Fibroblast of lung (primary cell): Measurements from ENCODE around the gene SHISA4. TPM values are rescaled to one million over a fixed set of nuclear protein-coding genes. Genes with fewer than 3 reads are reported as not detected.

Experiments
- DNase-seq, 2 donors: peaks; one replicate each; pipeline versions ENCODE4 v3.0.0 to v3.0.0-alpha.2; 2010; ENCODE audit warnings: low read depth in 2 of 2
- H2AFZ ChIP-seq: 2 replicates; pipeline ENCODE4 v1.5.1; 2012; ENCODE audit warnings: low read length, control low read depth, inconsistent platforms
- H3K27ac ChIP-seq: 2 replicates; pipeline ENCODE4 v1.5.1; 2011; ENCODE audit warnings: low read length, control low read depth; ENCODE audit not compliant: insufficient read depth
- H3K27me3 ChIP-seq: 2 replicates; pipeline ENCODE4 v1.5.1; 2011; ENCODE audit warnings: mild to moderate bottlenecking, low read length; ENCODE audit not compliant: control insufficient read depth, insufficient read depth
- H3K36me3 ChIP-seq: 2 replicates; pipeline ENCODE4 v1.5.1; 2011; ENCODE audit warnings: low read length; ENCODE audit not compliant: control insufficient read depth, insufficient read depth
- H3K4me1 ChIP-seq: 2 replicates; pipeline ENCODE4 v1.5.1; 2011; ENCODE audit warnings: low read length; ENCODE audit not compliant: control insufficient read depth, insufficient read depth; ENCODE audit errors: extremely low read depth
- H3K4me2 ChIP-seq: 2 replicates; pipeline ENCODE4 v1.5.1; 2011; ENCODE audit warnings: low read length, control low read depth; ENCODE audit not compliant: insufficient read depth; ENCODE audit errors: extremely low read depth
- H3K4me3 ChIP-seq, 4 experiments: fragments of 200-600 bp in 1 of 4; sonication (generic) in 1 of 4; replicated peaks in 1 of 4; 2 replicates each; pipeline ENCODE4 v1.5.1; 2011 to 2016; ENCODE audit warnings: low read length in 4 of 4, low read depth in 3 of 4, mild to moderate bottlenecking in 3 of 4, control low read depth in 2 of 4, inconsistent platforms in 1 of 4, mixed read lengths in 1 of 4; ENCODE audit not compliant: insufficient read depth in 1 of 4; ENCODE audit errors: control extremely low read depth in 1 of 4
- H3K79me2 ChIP-seq: 2 replicates; pipeline ENCODE4 v1.5.1; 2012; ENCODE audit warnings: mild to moderate bottlenecking, low read length, inconsistent platforms; ENCODE audit not compliant: control insufficient read depth, insufficient read depth
- H3K9ac ChIP-seq: 2 replicates; pipeline ENCODE4 v1.5.1; 2011; ENCODE audit warnings: mild to moderate bottlenecking, low read length, control low read depth; ENCODE audit not compliant: insufficient read depth
- H3K9me3 ChIP-seq: 2 replicates; pipeline ENCODE4 v1.5.1; 2012; ENCODE audit warnings: low read depth, low read length; ENCODE audit not compliant: control insufficient read depth, insufficient read depth
- H4K20me1 ChIP-seq: 2 replicates; pipeline ENCODE4 v1.5.1; 2011; ENCODE audit warnings: low read length; ENCODE audit not compliant: control insufficient read depth, insufficient read depth; ENCODE audit errors: extremely low read depth
- CTCF ChIP-seq, 2 donors: IDR thresholded peaks in 1 of 2; conservative IDR thresholded peaks in 1 of 2; 1 replicate in 1 of 2; 2 replicates in 1 of 2; pipeline ENCODE4 v1.5.1; 2011 to 2012; ENCODE audit warnings: low read length in 2 of 2, control low read depth in 1 of 2, inconsistent platforms in 1 of 2, low read depth in 1 of 2, mild to moderate bottlenecking in 1 of 2
- EZH2 ChIP-seq: IDR thresholded peaks from 2 replicates; pipeline ENCODE4 v1.5.1; 2012; ENCODE audit warnings: low read length, control low read depth, mild to moderate bottlenecking; ENCODE audit errors: missing control alignments
- polyA plus RNA-seq, 2 donors: library from polyadenylated mRNA; depleted of rRNA in 1 of 2; stranded (reverse) in 1 of 2; unstranded in 1 of 2; fragments of >200 nt; gene quantifications; 2 replicates each; pipeline ENCODE4 v1.2.1, GENCODE V29; 2011 to 2012; ENCODE audit warnings: missing spikeins in 1 of 2
- total RNA-seq: library from RNA; depleted of rRNA; stranded (reverse); fragments of >200 nt; gene quantifications from 2 replicates; pipeline ENCODE4 v1.2.1, GENCODE V29; 2014

The SHISA4 gene
- total and polyA plus RNA-seq, 2 donors (not counting 1 experiment from before 2014, with no cell fraction given): 19.0 to 27.1 TPM

GRCh38 chr1:201905234-201905890 is 16.7 kb downstream of the SHISA4 start:
- peaks cover 28% of the 10 kb centered on the region for H3K4me1 ChIP-seq
- no peak for TF ChIP-seq EZH2
- no peak for TF ChIP-seq CTCF (conservative IDR thresholded peaks at IDR 0.05 in 1 of 2, IDR thresholded peaks at IDR 0.05 in 1 of 2; ENCODE audit: low read depth in 1 of 2, low read length in 2 of 2)
- peak overlapping the region in 1 of 4 experiments; percentile 3 for H3K4me3 ChIP-seq
- no peak overlapping the region for H2AFZ ChIP-seq
- DNase-seq: no peak
- H3K27ac ChIP-seq: peak overlapping the region; percentile 53
- H3K9ac ChIP-seq: no peak overlapping the region
- H3K4me2 ChIP-seq: no peak overlapping the region
- H3K79me2 ChIP-seq: no peaks in the 10 kb centered on the region
- no peaks in the 10 kb centered on the region for H3K36me3 ChIP-seq
- no peaks in the 10 kb centered on the region for H4K20me1 ChIP-seq
- H3K9me3 ChIP-seq: no peaks in the 10 kb centered on the region
- peaks cover 2% of the 10 kb centered on the region for H3K27me3 ChIP-seq

- Histone ChIP-seq H3K27me3 (peaks cover 3% of the 10 kb centered on the region), H3K27ac (no peak overlapping the region)
Observed at GRCh38 chr1:201906336-201906735, 17.6 kb downstream of the SHISA4 start.

GRCh38 chr1:201907621-201908020 is 18.9 kb downstream of the SHISA4 start:
- Histone ChIP-seq H3K27ac (no peak overlapping the region), H3K4me3 (no peak overlapping the region), H3K9me3 (no peaks in the 10 kb centered on the region), H3K79me2 (no peaks in the 10 kb centered on the region), H3K9ac (no peak overlapping the region), H3K27me3 (peaks cover 3% of the 10 kb centered on the region), H2AFZ (no peak overlapping the region), H3K4me2 (no peak overlapping the region), H3K4me1 (peaks cover 27% of the 10 kb centered on the region), H4K20me1 (no peaks in the 10 kb centered on the region), H3K36me3 (no peaks in the 10 kb centered on the region)
- TF ChIP-seq CTCF (conservative IDR thresholded peaks at IDR 0.05 in 1 of 2, IDR thresholded peaks at IDR 0.05 in 1 of 2; ENCODE audit: low read depth in 1 of 2, low read length in 2 of 2): no peak
- no peak for TF ChIP-seq EZH2
- DNase-seq: no peak

More at GRCh38 chr1:201906336-201906735, 17.6 kb downstream of the SHISA4 start:
- Histone ChIP-seq H3K4me2 (no peak overlapping the region), H4K20me1 (no peaks in the 10 kb centered on the region), H2AFZ (no peak overlapping the region), H3K36me3 (no peaks in the 10 kb centered on the region), H3K9me3 (no peaks in the 10 kb centered on the region), H3K79me2 (no peaks in the 10 kb centered on the region), H3K4me1 (peaks cover 28% of the 10 kb centered on the region), H3K9ac (no peak overlapping the region), H3K4me3 (no peak overlapping the region)
- no peak for DNase-seq
- TF ChIP-seq EZH2: no peak
- TF ChIP-seq CTCF (conservative IDR thresholded peaks at IDR 0.05 in 1 of 2, IDR thresholded peaks at IDR 0.05 in 1 of 2; ENCODE audit: low read depth in 1 of 2, low read length in 2 of 2): no peak
